ENCODE data around the gene MLLT6.

Gene MLLT6

DNA sequence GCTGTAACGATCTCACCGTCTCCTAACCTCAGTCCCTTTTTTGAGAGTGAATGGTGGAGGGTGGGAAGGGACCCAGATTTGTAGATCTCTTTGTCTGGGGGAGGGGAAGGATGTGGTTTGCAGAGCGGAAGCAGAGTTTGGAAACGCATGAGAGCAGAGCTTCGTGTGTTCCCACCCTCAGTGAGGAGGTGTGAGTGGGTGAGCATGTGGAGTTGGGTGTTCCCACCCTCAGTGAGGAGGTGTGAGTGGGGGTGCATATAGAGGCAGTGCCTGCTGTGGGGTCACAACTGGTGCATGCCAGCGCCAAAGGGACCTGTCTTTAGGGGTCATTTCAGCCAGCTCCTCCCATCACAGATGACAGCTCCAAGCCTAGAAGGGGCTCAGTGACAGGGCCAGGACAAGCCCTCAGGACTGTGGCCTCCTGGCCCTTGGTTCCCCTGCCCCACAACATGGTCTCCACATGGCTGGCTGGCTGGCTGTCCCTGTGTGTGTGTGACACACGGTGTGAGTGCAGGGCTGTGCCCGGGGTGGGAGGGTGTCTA lies 23.3 kb downstream of the MLLT6 start:
- no peak overlapping the region for H3K4me3 ChIP-seq (ENCODE audit: low read length)
- H3K27me3 ChIP-seq (ENCODE audit: control insufficient read depth, insufficient read depth, low read length): no peaks in the 10 kb centered on the region
- no peak overlapping the region for H3K27ac ChIP-seq (ENCODE audit: low read depth, low read length)
- peaks cover 6% of the 10 kb centered on the region for H3K4me1 ChIP-seq (ENCODE audit: control insufficient read depth, insufficient read depth, low read length)
- H3K36me3 ChIP-seq (ENCODE audit: control insufficient read depth, insufficient read depth, low read length): peaks cover 6% of the 10 kb centered on the region
- H3K9ac ChIP-seq (ENCODE audit: low read length): no peak overlapping the region

DNA sequence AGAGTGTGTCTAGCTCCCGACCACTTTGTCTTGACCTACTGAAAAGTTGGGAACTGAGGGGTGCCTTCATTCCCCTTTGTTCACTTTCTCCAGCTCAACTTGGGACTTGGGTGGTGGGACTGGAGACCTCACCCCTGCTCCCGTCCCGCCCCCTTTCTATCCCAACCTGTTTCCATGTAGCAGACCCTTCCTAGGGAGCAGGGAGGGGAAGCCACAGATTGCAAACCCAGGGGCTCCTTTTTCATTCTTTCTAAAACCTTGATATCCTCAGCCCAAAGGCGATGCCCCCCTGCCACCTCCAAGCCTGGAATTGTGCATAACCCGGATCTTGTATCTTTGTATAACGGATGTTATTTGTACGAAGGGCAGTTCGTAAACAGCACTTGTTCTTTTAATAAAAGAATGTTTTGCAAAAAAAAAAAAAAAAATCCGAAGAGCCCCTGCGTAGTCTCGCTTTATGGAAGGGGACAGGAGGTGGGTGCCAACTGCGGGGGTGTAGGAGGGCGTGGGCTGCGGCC lies 24.4 kb downstream of the MLLT6 start:
- Histone ChIP-seq H3K9ac (ENCODE audit: low read length) (peak overlapping the region; percentile 53), H3K27me3 (ENCODE audit: control insufficient read depth, insufficient read depth, low read length) (no peaks in the 10 kb centered on the region), H3K27ac (ENCODE audit: low read depth, low read length) (peak overlapping the region; percentile 82), H3K4me3 (ENCODE audit: low read length) (peak overlapping the region; percentile 74), H3K4me1 (ENCODE audit: control insufficient read depth, insufficient read depth, low read length) (peaks cover 6% of the 10 kb centered on the region), H3K36me3 (ENCODE audit: control insufficient read depth, insufficient read depth, low read length) (peaks cover 6% of the 10 kb centered on the region)

DNA sequence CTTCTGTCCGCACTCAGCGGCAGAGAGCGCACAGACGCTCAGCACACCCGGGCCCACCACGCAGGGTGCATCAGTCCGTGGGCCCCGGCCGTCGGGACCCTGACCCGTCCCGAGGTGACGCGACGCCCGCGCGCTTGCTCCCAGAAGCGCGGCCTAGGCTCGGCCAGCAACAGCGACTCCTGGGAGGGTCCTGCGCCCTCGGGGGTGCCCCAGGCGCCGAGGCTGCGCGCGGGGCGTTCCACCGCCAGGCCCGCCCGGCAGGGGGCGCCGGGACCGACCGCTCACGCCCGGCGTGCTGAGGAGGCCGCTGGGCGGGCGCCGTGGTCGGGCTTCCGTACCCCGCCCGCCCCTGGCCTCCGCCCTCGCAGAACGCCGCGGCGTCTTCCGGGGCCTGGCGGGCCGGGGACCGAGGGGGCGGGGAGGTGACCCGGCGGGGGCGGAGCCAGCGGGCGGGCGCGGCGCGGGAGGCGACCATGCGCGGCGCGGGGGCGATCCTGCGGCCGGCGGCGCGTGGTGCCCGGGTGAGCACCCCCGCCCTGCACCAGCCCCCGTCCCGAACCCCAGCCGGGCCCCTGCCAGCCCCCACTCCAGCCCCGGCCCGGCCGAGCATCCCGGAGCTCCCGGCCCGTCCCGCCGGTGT lies 24.9 kb downstream of the MLLT6 start, which contains the start of gene CISD3:
Gene CISD3 (plus strand): TSS at position 456 of the 640 bp plus-strand sequence. CDS start 18 bp downstream, at position 474.
- Histone ChIP-seq H3K36me3 (ENCODE audit: control insufficient read depth, insufficient read depth, low read length) (peaks cover 6% of the 10 kb centered on the region), H3K4me3 (ENCODE audit: low read length) (peak within 1 kb of the TSS; percentile 86), H3K4me1 (ENCODE audit: control insufficient read depth, insufficient read depth, low read length) (peaks cover 6% of the 10 kb centered on the region), H3K27me3 (ENCODE audit: control insufficient read depth, insufficient read depth, low read length) (no peaks in the 10 kb centered on the region), H3K9ac (ENCODE audit: low read length) (peak within 1 kb of the TSS; percentile 69), H3K27ac (ENCODE audit: low read depth, low read length) (peak within 1 kb of the TSS; percentile 82)

DNA sequence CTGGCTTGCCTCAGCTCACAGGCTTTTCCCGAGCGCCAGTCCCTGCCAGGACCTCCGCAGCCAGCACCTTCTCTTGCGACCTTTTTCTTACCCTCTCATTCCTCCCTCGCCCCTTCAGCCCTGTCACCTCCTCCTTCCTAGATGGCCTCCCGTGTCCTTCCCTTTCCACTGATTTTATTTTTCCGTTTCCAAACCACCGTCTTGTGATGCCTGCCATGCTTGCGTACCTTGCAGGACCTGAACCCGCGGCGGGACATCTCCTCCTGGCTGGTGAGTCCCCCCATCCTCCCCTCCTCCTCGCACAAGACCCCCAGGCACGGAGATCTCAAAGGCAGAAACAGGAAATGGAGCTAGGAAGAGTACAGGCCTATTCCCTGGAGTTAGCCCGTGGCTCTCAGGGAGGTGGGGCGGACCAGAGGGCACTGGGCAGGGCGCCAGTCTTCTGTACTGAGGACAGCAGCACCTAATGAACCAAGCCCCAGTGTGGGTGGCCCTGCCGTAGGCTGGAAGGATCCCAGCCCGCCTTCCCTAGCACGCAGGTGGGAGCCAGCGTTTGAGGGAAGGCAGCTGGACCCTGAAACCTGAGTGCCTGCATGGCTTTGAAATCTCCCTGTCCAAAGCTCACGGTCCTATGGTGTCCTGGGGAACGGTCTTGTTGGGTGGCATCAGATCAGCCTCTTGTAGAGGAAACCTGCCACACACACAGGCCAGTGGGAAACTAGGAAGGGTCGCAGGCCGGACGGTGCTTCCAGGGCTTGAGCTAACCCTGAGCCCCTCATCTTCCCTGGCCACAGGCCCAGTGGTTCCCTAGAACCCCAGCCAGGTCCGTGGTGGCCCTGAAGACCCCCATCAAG lies 25.7 kb downstream of the MLLT6 start:
- peaks cover 6% of the 10 kb centered on the region for H3K4me1 ChIP-seq (ENCODE audit: control insufficient read depth, insufficient read depth, low read length)
- H3K27me3 ChIP-seq (ENCODE audit: control insufficient read depth, insufficient read depth, low read length): no peaks in the 10 kb centered on the region
- H3K36me3 ChIP-seq (ENCODE audit: control insufficient read depth, insufficient read depth, low read length): peaks cover 9% of the 10 kb centered on the region
- H3K9ac ChIP-seq (ENCODE audit: low read length): peak overlapping the region; percentile 69
- H3K4me3 ChIP-seq (ENCODE audit: low read length): peak overlapping the region; percentile 86
- H3K27ac ChIP-seq (ENCODE audit: low read depth, low read length): peak overlapping the region; percentile 78

DNA sequence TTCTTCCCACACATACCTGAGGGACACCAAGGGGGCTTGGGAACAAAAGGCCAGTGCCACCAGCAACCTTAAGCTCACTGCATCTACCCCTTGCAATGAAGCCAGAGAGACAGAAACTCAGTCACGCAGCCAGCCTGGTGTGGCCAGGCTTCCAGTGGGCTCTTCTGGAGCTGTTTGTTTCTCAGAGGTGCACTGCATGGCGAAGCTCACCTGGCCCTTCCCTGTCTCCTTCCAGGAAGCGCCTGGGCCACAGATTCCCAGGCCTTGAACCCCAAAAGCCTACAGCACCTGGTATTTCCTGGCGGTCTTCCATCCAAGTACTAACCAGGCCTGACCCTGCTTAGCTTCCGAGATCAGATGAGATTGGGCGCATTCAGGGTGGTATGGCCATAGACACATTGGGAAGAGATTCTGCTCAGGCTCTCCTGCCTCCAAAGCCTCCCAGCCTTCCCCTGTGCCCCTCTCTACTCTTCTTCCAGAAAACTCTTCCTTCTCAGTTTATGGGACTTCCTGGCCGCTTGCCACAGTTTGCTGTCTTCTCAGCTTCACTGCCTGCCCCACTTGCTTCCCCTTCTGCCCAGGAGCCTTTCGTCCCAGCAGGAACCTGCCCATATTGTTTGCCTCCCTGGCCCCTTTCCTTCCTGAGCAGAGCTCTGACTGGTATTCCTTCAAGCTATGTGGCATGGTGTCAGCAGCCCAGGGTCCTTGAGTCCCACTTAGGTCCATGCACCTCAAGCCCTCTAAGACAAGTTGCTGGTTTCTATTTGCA lies 26.6 kb downstream of the MLLT6 start:
- Histone ChIP-seq H3K4me3 (ENCODE audit: low read length) (peak overlapping the region; percentile 86), H3K4me1 (ENCODE audit: control insufficient read depth, insufficient read depth, low read length) (peaks cover 6% of the 10 kb centered on the region), H3K27me3 (ENCODE audit: control insufficient read depth, insufficient read depth, low read length) (no peaks in the 10 kb centered on the region), H3K36me3 (ENCODE audit: control insufficient read depth, insufficient read depth, low read length) (peaks cover 9% of the 10 kb centered on the region), H3K9ac (ENCODE audit: low read length) (peak overlapping the region; percentile 12), H3K27ac (ENCODE audit: low read depth, low read length) (peak overlapping the region; percentile 78)

DNA sequence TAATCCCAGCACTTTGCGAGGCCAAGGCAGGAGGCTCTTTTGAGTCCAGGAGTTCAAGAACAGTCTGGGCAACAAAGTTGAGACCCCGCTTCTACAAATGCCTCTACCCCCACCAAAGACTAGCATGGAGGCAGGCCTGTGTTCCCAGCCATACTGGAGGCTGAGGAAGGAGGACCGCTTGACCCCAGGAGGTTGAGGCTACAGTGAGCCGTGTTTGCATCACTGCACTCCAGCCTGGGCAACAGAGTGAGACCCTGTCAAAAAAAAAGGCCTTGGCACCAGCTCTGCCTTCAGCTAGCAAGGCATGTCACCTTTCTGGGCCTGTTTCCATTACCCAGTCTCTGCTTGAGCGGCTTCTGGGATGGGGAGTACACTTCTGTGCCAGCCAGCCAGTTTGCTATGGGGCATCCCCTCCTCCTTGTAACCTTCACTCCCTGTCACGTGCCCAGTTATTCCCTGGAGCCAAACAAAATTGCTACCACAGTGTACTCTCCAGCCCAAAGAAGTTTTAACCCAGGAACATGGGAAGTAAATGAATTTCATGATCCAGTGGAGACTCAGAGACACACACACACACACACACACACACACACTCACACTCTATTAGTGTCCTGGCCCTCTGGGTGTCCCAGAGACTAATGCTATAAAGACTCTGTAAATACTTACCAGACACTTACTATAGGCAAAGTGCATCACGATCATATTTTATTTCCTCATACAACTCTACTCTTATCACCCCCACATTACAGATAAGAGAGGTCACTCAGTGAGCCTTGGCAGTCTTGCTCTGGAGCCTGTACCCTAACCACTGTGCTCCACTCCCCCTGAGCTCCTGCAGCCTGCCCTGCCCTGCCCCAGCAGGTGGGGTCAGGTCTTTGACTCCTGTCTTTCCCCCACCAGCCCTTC lies 27.6 kb downstream of the MLLT6 start:
- peaks cover 9% of the 10 kb centered on the region for H3K36me3 ChIP-seq (ENCODE audit: control insufficient read depth, insufficient read depth, low read length)
- H3K4me3 ChIP-seq (ENCODE audit: low read length): peak overlapping the region; percentile 13
- H3K4me1 ChIP-seq (ENCODE audit: control insufficient read depth, insufficient read depth, low read length): peaks cover 6% of the 10 kb centered on the region
- H3K9ac ChIP-seq (ENCODE audit: low read length): no peak overlapping the region
- peak overlapping the region; percentile 23 for H3K27ac ChIP-seq (ENCODE audit: low read depth, low read length)
- no peaks in the 10 kb centered on the region for H3K27me3 ChIP-seq (ENCODE audit: control insufficient read depth, insufficient read depth, low read length)

DNA sequence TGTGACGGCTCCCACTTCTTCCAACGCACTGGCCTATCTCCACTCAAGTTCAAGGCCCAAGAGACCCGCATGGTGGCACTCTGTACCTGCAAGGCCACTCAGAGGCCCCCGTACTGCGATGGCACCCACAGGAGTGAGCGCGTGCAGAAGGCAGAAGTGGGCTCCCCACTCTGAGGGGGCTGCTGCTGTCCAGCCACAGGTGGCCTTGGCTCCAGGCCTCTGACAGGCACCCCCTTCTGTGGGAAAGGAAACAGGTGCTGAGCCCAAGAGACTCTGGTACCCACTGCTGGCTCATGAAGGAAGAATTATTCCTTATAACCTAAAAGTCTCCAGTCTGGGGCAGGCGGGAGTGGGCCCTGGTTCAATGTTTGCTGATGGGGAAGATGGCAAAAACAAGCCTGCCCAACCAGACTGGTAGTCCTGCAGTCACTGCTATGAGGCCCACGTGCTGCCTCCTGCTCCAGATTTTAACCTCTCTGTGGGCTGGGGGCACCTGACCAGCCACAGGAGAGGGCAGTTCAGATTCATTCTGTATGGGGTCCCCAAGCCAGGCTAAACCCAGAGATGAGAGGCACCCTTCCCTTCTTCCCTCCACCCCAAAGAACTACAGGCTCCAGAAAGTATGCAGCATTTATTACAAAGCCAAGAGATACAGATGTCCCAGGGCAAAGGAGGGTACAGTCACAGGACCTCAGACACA lies 28.4 kb downstream of the MLLT6 start:
- Histone ChIP-seq H3K4me3 (ENCODE audit: low read length) (no peak overlapping the region), H3K9ac (ENCODE audit: low read length) (no peak overlapping the region), H3K36me3 (ENCODE audit: control insufficient read depth, insufficient read depth, low read length) (peaks cover 9% of the 10 kb centered on the region), H3K27me3 (ENCODE audit: control insufficient read depth, insufficient read depth, low read length) (no peaks in the 10 kb centered on the region), H3K27ac (ENCODE audit: low read depth, low read length) (no peak overlapping the region), H3K4me1 (ENCODE audit: control insufficient read depth, insufficient read depth, low read length) (peaks cover 6% of the 10 kb centered on the region)

DNA sequence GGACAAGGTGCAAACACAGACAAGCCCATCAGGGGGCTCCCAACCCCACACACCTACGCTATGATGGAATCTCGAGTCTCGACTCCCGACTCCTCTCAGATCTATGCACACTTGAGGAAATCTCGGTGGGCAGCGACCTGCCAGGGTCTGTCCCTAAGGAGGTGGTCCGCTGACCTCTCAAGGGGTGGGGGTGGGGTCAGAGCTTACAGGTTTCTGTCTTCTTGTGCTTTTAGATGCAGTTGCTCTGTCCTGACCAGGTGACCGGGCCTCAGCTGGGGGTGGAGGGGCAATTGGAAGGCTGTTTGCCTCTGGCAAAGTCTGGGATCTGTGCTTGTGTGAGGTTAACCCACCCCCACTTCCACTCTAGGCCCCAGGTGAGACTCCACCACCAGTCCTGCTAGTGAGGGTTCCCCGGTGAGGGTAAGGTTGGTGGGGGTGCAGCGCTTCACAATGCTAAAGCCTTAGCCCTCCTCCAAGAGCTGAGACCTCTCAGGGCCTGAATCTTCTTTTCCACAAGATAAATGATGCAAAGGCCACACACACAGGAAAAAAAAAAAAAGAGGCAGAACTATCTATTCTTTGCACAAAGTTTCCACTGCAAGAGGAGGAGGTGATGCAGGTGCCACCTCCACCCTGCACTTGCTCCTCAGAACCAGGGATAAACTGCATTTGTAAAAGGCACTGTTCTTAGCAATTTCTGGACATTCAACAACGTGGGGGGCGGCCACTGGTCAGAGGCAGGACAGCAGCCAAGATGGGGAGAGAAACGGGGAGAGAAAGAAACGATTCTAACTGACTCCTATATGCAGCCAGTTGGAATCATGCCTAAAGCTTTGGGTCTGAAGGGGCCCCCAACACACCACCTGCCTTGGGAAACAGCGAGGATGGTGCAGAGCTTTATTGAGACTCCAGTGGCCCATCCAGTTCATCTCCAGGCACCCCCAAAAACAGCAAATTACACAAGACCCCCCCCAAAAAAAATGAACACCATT lies 29.2 kb downstream of the MLLT6 start:
- H3K27ac ChIP-seq (ENCODE audit: low read depth, low read length): no peak overlapping the region
- H3K9ac ChIP-seq (ENCODE audit: low read length): no peak overlapping the region
- H3K36me3 ChIP-seq (ENCODE audit: control insufficient read depth, insufficient read depth, low read length): peaks cover 9% of the 10 kb centered on the region

DNA sequence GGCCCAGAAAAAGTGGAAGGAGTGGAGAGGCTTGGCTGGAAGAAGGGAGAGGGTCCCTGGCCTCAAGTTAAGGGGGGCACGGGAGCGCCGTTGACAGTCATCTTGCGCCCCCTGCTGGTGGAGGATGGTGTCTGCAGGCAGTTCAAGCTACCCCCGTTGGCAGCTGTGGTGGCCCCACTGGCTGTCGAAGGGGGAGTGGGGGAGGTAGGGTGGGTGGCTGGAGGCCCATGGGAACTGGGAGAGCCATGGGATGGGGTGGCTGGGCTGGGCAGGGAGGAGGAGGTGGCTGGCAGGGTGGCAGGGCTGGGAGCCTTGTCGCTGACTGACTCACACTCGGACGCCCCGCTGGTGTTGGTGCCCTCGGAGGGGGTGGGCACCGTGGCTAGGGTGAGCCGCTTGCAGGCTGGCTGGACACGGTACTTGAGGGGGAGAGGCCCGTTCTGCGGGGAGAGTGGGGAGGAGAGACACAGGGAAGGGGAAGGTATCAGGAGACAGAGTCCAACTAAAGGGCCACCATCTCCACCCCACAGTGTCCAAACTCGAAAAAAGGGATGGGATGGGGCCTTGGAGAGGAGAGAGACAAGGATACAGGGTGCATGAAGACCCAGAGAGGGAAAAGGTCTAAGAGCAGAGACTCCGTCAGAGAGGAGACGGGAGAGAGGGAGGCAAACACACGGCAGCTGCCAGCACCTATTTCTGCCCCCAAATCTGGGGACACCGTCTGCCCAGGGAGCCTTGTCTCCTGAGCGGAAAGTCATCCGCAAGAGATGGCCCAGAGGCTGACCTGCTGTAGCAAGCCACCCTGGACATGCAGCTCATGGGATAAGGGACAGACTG lies 30.3 kb downstream of the MLLT6 start:
- H3K27me3 ChIP-seq (ENCODE audit: control insufficient read depth, insufficient read depth, low read length): no peaks in the 10 kb centered on the region
- H3K4me1 ChIP-seq (ENCODE audit: control insufficient read depth, insufficient read depth, low read length): peaks cover 6% of the 10 kb centered on the region
- peaks cover 13% of the 10 kb centered on the region for H3K36me3 ChIP-seq (ENCODE audit: control insufficient read depth, insufficient read depth, low read length)
- H3K9ac ChIP-seq (ENCODE audit: low read length): no peak overlapping the region
- H3K4me3 ChIP-seq (ENCODE audit: low read length): no peak overlapping the region
- H3K27ac ChIP-seq (ENCODE audit: low read depth, low read length): no peak overlapping the region

More for the DNA sequence above, 29.2 kb downstream of the MLLT6 start:
- no peak overlapping the region for H3K4me3 ChIP-seq (ENCODE audit: low read length)
- H3K27me3 ChIP-seq (ENCODE audit: control insufficient read depth, insufficient read depth, low read length): no peaks in the 10 kb centered on the region
- peaks cover 6% of the 10 kb centered on the region for H3K4me1 ChIP-seq (ENCODE audit: control insufficient read depth, insufficient read depth, low read length)

All from rectal smooth muscle tissue (tissue), 1 donor.